Cortex of kidney (tissue), 1 donor: Measurements from ENCODE around the gene DHX29.

ENCODE experiments used
- DNase-seq: peaks from one replicate; lab custom pipeline; 2025; lab: John Stamatoyannopoulos, UW

The DHX29 gene

DNA sequence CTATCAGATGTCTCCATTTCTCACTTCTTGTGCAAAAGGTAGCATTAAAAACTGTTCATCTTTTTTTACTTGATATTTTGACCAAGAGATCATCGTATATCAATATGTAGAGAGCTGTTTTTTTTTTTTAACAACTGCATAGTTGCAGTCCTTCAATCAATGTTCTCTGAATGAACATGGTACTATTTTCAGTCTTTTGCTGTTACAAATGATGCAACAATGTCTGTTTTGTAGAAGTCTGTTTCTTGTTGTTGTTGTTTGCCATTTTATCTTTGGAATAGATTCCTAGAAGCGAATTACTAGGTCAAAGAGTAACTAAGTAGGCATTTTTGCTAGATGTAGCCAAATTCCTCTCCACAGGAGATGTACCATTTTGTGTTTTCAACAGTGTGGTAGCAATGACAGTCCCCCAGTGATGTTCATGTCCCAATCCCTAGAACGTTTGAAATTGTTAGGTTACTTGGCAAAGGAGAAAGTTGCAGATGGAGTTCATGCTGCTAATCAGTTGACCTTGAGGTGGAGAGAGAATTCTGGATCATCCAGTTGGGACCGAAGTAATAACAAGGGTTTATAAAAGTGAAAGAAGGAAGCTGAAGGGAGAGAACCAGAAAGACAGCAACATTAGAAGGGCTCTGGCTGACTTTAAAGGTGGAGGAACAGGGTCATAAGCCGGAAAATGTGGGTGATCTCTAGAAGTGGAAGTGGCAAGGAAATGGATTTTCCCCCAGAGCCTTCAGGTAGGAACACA, 6.5 kb upstream of the DHX29 start:
- no peak for DNase-seq

DNA sequence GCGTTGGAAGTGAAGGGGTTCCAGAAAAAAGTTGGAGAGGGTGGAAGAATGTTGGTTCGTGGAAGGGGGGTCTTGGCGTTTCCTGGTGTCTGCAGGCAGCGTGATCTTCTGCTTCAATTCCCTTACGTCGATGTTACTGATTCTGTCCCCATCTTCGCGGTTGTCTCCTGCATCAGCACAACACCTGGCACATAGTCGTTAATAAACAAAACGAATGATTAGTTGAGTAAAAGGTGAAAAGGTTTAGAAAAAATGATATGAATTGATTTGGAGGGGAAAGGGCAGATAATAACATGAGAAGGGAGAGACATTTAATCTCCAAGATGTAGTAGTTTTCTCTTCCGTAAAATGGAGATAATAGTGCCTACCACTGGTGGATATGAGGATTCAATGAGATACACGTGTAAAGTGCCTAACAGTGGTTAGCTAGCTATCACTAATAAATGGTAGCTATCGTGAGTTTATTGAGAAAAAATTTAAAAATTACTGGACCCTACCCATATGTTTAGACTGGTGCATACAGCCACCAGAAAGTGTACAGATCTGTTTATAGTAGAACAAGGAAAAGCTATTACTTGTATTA, 851 bp upstream of the DHX29 start:
- DNase-seq, result no peak

DNA sequence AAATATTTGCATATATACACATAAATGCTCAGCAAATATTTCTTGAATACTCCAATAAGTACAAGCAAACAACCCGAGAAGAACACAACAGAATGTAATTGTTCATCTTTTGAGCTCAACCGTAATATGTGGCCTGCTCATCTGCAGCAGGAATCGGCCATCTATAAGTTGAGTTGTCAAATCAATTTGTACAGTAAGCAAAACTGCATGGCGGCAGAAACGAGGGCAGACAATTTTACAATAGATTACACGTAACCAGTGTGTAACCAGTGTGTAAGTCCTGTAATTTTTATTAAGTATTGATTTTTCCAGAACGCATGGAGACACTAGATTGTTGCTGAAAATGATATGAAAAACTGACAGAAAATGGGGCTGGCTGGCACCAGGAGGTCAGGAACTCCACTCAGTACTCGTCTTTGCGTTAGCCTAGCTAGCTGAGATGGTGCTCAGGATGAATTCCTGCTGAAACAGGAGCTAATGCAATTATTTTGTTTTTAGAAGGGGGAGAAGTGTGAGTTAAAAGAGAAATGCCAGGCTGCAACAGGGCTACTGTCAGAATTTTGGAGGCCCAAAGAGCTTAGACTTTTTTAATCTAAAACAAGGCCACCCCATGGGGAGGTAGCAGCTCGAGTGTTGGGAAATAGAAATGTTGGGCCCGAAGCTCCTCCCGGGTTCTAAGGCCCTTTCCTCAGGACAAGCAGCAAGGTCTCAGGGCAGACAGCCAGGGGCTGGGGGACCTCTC, 682 bp downstream of the DHX29 start:
- no peak for DNase-seq

DNA sequence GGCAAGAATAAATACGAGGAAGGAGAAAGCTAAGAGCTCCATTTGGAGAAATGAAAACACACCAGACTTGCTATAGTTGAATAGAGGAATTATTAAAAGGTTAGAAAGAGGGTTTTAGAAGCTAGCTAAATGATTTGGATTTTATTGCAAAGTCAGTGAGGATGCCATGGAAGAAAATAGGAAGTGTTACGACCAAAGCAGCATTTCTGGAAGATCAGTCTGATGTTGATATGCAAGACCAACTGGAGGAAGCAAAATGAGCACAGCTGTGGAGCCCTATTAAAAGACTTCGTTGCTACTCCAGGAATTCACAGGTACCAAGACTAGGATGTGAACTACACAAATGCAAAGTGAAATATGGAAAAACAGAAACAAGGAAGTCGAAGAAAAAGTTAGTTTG, 2.1 kb downstream of the DHX29 start:
- no peak for DNase-seq

DNA sequence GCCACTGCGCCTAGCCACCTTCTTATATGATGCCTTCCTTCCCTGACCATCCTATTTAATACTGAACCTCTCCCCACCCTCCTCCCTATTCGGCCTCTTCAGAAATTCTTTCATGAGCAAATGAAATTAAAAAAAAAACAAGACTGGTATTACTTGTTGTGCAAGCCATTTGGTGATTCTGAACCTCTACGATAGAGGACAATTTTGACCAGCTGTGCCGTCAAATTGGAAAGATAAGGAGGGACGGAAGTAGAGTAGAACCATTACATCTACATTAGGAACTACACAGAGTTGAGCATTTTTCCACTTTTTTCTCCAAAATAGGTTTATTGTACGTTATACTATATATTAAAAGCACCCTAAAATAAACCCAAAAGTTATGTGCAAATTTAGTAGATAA, 2.9 kb downstream of the DHX29 start:
- DNase-seq, result no peak

DNA sequence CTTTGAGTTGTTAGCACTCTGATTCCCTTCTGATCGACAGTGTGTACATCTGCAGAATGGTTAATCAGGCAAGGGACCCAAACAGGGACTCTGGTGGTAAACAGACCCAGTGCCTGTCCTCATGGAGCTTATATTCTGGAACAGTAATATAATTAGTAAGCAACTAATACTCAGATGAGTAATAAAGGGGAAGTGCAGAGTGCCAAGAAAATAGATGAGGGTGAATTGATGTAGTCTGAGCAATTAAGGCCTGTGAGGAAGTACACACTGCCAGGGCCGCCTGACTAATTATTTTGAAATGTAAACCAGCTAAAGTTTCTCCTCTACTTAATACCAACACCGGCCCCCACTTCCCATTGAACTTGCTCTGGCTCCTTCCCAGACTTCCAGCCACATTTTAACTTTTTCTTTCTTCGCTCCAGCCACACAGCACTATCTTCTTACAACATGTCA, 4.2 kb downstream of the DHX29 start:
- no peak for DNase-seq

DNA sequence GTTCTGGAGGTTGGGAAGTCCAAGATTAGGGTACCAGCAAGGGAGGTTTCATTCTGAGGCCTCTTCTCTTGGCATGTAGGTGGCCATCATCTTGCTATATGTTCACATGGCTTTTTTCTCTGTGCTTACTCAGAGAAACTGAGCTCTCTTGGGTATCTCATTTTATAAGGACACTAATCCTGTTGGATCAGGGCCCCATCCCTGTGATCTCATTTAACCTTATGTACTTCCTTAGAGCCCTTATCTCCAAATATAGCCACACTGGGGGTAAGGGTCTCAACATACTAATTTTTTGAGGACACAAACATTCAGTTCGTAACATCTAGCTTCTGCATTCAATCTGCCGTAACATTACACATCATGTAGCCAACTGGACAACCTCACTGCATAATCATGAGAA, 6.6 kb downstream of the DHX29 start:
- DNase-seq, result no peak

DNA sequence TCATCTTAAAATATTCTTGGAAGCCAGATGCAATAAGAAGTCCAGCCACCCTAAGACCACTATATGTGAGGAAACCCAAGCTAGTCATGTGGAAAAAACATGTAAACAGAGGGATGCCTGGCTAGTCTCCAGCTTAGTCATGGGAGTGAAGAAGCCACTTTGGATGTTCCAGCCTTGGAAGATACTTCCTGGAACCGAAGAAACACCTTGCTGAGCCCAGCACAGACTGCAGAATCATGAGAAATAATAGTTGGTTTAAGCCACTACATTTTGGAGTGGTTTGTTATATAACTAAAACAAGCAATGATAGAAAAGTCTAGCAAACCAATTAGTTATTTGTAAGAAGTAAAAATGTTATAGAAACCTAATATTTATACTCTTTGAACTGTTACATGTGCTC, 12.6 kb downstream of the DHX29 start:
- no peak for DNase-seq

DNA sequence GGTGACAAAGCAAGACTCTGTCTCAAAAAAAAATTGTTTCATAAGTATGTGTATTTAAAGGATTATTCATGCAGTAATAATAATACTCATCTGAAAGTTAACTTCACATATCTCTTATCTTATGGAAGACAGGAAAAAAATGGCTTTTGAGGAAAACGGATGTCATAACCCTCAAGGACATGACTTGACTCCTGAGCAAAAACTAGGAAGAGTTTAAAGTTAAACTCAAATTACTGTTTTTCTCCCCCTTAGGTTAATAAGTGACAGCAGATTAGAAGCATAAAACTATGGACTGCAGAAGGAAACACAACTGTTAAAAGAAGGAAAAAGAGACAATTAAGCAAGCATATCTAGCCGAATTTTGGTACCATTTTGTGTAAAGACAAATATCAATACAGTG, 16.5 kb downstream of the DHX29 start:
- no peak for DNase-seq

DNA sequence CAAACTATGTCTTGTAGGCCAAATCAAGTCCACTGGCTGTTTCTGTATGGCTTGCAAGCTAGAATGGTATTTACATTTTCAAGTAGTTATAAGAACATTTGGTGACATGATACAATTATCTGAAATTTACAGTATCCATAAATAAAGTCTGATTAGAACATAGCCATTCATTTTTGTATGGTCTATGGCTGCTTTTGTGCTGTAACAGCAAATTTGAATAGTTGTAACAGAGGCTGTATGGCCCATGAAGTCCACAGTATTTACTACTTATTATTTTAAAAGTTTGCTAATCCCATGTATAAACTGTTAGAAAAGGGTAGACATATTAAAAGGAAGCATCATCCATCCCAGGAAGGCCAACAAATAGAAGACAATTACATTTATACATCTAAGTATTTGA, 17.7 kb downstream of the DHX29 start:
- DNase-seq, result no peak

DNA sequence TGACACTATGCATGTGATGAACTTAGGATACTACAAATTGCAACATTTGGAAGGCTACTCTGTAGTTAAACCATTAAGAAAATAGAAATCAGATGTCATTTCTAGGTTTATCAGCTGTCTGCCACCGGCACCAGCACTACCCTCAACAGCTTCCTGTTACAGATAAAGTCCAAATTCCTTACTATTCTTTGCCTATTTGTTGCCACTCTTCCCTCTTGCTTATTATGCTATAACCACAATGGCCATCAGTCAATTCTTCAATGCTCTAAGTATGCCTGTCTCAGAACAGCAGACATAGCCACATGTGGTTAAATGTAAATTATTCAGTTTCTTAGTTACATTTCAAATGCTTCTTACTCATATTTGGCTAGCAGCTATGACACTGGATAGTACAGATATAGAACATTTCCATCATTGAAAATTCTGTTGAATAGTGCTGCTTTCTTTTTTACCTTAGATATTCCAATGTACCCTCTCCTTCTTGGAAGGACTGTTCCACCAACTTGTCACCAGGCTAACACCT, 21.0 kb downstream of the DHX29 start:
- DNase-seq, result no peak

DNA sequence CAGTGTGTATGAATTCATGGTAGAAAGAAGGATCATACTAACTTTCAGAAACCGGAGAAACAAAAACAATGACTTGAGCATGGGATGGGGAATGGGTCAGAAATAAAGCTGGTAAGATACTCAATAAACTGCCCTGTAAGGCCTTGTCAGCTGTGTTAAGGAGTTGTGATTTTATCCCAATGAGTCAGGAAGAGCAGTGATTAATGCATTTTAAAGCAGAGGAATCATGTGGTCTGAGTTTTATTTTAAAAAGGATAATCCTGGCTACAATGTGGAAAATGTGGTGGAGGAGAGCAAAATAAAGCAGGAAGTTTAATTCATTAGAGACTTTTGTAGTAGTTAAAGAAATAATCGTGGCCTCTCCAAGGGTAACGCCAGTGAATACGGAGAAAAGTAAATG, 28.7 kb downstream of the DHX29 start:
- no peak for DNase-seq

DNA sequence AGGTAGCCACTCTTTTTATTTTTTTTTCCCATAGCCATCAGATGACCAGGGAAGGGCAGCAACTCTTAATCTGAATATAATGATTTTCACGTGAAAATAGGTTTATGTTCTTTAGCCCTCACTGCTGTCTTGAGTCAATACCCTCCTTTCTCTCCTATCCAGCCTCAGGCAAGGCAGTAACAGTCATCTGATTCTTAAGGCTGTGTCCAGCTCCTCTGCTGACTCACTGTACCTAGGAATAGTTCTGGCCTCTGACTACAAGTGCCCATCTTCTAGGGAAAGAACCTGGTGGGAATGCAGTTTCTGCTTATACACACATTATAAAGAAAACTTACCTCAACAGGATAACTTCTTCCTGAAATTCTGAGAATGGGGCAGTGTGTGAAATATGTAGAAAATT, 30.7 kb downstream of the DHX29 start:
- no peak for DNase-seq

DNA sequence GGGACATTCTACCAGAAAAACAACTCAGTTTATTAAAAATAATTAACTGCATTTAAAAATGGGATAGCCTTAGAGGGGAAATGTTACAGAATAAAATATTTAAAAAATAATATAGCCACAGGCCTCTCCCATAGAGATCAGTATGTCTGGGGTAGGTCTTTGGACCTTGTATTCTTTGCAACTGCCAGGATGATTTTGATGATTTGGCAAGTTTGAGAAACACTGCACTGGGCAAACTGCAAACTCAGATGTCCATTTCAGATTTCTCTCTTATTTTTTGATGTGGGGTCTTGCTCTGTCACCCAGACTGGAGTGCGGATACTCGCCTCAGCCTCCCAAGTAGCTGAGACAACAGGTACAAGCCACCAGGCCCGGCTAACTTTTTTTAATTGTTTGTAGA, 49.2 kb downstream of the DHX29 start:
- no peak for DNase-seq

DNA sequence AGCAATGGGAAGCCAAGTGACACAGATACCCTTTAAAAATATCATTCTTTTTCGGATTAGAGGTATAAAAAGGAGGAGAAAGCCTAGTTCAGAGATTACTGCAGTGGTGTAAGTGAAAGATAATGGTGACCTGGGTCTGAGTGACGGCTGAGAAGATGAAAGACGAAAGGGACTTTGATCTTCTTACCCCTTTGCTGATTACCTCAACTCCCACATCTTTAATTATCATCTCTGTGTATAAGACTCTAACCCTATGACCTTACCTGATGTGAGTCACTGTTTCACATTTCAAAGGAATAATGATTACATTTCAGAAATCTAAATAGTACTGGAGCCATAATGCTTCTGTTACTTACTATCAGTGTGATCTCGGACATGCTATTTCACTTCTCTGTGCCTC, 52.7 kb downstream of the DHX29 start:
- DNase-seq, result no peak

DNA sequence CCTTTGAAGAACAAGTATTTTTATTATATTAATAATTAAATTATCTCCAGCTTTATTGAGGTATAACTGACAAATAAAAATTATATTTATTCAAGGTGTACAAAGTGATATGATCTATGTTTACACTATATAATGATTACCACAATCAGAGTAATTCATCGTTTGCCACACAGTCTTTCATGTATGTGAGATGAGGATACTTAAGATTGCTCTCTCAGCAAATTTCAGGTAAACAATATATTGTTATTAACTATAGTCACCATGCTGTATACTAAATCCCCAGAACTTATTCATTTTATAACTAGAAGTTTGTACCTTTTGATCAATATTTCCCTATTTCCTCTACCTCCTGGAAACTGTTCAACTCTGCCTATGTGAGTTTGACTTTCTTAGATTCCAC, 57.4 kb downstream of the DHX29 start:
- no peak for DNase-seq

DNA sequence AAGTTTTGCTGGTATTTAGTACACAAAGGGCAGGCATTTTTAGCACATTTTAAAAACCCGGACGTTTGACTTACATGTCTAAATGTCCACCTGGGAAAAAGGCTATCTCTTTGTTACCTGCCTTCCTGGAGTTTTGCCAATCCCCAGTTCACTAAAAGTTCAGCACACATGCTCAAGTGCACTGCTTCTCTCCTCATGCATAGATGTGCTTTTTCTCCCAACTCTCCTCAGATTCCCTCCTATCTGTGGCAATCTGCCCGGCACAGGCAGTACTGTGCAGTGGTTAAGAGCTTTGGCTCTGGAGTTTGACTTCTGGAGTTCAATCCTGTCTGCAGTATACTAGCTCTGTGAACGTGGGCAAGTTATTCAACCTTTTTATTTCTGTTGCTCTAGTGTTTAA, 65.7 kb downstream of the DHX29 start:
- no peak for DNase-seq

DNA sequence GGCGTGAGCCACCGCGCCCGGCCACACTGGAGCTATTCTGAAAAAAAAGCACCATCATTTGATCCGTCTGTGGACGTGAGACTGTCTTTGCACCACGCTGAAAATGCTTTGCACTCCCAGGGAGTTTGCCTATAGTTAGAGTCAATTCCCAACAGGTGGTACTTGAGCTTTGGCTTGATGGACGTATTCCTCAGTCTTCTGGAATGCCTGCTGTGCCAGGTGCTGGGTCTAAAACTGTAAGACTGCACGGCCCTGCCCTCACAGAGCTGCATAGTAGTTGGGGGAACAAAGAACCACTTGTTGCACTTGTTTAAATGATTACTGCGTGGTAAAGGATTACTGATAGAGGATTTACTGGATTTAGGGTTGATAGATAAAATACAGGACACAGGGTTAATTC, 70.7 kb downstream of the DHX29 start:
- DNase-seq, result no peak

DNA sequence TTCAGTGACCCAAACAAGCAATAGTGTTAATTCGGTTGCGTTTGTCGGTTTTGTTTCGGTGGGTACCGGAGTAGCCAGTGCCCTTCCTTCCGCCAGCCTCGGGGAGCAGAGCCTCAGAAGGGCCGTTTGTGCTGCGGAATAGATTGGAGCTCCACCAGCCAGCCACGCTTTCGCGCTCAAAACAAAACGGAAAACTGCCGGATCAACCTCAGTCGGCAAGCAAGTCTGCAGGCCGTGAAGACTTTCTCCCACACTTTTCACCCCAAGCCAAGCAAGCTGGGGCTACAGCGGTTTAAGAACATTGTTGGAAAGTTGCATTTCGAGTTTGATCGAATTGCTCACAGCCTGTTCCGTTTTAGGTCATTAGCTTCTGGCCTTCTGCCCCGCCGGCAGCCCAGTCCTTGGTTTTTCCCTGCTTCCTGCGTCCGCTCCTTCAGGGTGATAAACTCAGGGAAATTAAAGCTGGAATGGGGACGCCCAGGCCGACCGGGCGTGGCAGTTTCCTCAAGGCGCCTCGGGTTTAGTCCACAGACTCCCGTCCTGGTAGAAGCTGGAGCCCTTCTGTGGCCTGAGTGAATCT, 73.3 kb downstream of the DHX29 start:
- no peak for DNase-seq

DNA sequence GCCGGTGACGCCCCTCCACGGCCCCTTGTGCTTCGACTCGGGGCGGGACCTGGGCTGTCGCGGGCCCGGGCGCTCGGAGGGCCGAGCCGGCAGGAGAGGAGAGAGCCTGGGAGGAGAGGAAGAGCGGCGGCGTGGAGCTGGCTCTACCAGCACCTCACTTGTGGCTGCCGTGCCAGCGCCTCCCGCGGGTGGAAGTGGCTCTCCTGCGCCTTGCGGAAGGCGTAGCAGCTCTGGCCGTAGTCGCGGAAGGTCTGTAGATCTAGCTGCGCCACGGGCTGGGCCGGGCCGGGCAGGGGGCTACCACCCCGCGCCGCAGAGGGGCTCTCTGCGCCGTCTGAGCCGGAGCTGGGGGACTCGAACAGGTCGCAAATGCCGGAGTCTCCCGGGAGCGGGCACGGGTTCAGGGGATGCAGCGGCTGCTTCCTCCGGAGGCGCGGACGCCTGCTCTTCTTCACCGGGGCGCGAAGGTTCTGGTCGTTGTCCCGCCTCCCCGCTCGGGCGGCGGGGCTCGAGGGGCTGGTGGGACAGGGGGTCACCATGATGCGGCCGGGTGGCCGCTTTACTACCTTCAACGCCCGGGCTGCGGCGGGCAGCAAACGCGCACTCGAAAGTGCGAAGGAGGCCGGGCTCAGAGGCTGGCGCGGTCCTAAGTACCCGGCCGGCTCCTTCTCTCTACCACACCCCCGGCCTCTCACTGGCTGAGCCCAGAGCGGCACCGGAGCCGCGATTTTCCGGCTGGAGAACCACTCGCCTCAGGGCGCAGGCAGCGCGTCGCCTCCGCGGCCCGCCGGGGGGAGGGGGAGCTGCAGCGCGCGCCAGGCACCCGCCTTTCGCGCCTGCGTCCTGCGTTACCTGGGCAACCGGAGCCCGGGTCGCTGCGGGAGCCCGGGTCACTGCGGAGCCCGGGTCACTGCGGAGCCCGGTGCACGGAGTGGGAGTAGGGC, 74.2 kb downstream of the DHX29 start, which contains the start of gene CCNO:
Gene CCNO (minus strand): TSS at position 624 of the 944 bp plus-strand sequence. CDS start 85 bp downstream, at position 539.
- no peak for DNase-seq

DNA sequence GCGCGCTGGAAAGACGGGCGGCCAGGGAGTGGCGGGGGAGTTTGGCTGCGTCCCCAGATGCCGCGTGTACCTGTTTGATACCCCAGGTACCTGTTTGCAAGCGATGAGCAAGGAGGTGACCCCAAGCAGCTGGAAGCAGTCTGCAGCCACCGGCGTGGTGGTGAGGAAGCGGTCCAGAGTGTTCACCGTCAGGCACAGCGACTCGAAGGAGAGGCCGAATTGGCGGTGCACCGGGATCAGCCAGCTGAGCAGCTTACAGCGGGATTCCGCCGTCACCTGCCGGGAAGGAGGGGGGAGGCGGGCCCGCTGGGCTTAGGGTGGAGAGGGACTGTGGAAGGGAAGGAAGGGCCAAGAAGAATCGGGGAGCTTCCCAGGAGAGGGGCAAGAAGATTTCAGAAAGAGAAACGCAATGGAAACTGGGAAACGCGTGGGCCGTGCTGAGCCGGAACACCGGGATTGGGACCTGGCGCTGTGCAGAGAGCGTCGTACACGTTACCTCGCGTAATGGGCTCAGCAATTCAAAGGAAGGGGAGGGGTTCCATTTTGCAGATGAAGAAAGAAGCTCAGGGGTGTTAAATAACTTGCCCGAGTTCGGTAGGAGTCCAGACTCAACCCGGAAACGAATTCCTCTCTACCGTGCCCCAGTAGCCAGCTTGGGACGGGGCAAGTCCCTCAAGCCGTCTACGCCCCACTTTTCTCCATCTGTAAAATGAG, 75.1 kb downstream of the DHX29 start:
- peak; percentile 17 for DNase-seq
